H4 (cell line): ENCODE results near the gene PDZD2. TPM values are rescaled to one million over a fixed set of nuclear protein-coding genes. Genes with fewer than 3 reads are reported as not detected.

Experiments used
- DNase-seq: peaks from one replicate; pipeline ENCODE4 v3.0.0-alpha.2; 2015; ENCODE audit warnings: low spot score
- total RNA-seq: library from RNA; depleted of rRNA; stranded (reverse); fragments of >200 nt; shearing (Covaris generic); gene quantifications from 2 replicates; pipeline ENCODE4 v1.2.3, GENCODE V29; 2014; rRNA removed

Gene PDZD2
- total RNA-seq, 1 experiment from 2014 or later: 1.2 TPM

- DNase-seq: no peak
Observed at GRCh38 chr5:32138839-32139493, 500.0 kb downstream of the PDZD2 start.

DNA sequence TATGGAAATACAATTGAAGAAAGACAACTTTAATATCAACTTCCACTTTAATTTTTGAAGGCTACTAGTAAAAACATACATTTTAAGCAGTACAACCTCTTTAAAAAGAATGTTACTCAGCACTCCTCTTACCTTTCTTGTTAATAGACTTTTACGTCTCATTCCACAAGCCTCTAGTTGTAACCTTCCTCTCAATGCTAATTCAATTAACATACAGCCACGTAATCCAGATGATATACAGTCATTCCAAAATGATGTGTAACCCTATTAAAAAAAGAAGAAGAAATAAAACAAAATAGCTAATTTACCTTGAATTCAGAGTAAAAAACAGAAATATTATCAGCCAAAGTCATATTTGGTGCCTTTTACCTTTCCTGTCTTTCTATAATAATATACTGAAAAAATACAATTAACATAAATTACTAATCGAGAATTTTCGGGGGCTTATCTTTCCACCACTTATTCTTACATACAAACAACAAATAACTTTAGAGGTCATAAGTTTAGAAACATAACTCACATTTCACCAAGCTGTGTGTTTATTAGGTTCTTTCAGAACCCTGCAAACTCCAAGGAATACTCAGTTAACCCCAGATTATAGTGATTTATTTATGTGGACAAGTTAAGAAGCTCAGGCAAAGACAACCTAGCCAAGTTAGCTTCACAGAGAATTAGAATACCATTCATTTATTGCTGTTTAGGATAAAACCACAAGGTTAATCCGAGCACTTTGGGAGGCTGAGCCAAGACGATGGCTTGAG, 504.9 kb downstream of the PDZD2 start:
- DNase-seq: no peak

DNA sequence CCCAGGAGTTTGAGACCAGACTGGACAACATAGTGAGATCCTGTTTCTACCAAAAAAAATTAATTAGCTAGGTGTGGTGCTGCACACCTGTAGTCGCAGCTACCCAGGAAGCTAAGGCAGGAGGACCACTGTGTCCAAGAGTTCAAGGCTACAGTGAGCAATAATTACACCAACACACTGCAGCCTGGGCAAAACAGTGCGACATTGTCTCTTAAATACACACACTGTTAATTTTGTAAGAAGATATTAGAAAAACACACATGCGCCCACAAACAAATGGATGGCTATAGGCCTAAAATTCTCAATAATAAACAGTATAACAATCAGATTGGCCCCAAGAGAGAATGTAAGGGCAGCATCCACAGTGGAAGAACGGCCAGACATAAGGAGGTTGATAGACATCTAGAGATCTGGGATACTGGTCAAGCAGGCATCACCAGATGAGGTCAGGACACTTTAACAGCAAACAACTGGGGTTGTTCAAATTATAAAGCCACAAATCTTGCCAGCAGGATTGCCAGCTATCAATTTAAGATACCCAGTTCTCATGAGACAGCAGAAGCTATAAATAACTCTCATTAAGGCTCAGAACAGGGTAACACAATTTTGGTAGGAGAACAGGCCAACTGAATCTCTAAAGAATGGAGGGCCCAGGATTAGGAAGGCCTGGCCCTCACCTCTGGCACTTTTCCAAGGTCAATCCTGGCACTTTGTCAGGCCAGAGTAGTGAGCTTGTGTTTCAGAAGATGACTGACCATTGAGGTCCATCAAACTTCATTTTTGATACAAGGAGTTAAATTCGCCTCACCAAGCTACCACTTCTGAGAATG, 505.7 kb downstream of the PDZD2 start:
- DNase-seq: no peak

GRCh38 chr5:32145378-32145777, 506.4 kb downstream of the PDZD2 start:
- no peak for DNase-seq

DNA sequence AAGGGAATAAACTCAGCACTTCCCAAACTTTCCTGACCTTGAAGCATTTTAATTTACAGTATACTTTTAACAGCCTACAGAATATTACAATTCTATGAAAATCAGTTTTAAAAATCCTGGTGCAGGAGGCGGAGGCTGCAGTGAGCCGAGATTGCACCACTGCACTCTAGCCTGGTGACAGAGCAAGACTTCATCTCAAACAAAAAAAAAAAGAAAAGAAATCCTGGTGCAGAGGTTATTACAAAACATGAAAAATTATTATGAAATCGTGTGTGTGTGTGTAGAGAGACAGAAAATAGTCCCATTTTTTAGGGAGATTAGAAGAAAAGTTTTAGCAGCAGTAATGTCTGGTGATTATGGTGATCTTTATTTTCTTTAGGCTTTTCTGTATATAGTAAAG, 508.3 kb downstream of the PDZD2 start:
- no peak for DNase-seq

- no peak for DNase-seq
Observed at GRCh38 chr5:32147959-32148358, 509.0 kb downstream of the PDZD2 start.

DNA sequence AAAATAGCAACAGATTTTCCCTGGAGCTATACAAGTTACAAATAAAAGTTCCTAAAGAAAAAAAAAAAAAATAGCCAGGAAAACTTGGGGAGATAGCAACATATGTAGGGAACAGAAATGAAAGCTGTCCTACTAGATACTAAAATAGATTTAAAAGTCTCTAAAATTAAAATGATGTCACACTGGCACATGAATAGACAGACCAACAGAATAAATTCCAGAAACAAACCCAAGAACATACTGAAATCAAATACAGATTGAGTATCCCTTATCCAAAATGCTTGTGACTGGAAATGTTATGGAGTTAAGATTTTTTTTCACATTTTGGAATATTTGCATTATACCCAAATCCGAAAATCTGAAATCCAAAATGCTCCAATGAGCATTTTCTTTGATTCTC, 511.4 kb downstream of the PDZD2 start:
- DNase-seq: no peak

GRCh38 chr5:32151198-32151597, 512.3 kb downstream of the PDZD2 start:
- DNase-seq: no peak

DNA sequence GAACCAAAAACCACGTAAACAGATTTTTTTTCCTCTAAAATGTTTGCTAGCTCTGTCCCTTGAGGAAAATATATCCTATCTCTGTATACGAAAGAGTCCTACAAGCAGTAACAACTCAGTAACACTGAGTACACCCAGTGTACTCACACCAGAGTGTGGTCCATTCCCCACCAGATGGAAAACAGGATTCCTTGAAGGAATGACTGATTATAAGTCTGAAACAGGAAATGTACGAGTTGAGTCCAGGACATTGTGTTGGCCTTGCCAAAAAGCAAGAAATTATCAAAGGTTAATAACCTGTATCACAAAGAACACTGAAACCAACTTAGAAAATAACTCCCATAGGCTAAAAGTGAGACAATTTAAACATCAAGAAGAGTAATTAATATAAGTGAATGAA, 514.8 kb downstream of the PDZD2 start:
- no peak for DNase-seq

- no peak for DNase-seq
Observed at GRCh38 chr5:32155211-32155610, 516.3 kb downstream of the PDZD2 start.

GRCh38 chr5:32156635-32157034, 517.7 kb downstream of the PDZD2 start:
- DNase-seq: no peak

DNA sequence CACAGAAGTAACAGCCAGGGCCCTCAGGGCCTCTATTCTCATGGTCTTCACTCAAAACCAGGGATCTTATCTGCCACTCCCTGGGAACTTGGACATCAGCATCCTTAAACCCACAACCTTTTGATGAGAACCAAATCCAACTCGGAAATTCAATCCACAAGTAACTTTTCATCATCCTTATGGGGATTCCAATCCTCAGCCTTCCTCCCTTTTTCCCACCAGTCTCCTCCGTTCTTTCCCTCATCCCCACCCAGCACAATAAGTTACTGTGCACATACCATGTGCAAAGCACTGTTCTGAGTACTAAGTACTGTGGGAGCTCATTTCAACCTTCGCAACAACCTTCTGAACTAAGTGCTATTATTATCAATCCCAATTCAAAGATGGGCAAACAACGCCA, 518.1 kb downstream of the PDZD2 start:
- DNase-seq: no peak

DNA sequence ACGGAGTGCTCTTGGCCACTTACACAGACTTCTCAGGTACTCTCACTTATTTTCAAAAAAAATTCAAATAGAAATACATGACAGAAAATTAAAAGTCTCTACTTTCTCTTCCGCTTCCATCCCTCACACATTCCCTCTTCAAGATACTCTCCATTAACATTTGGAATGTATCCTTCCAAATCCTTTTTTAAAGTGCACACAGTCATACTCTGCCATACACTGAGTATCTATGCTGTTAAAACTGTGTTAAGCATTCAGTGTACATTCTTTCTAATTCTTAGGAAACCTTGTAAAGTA, 519.7 kb downstream of the PDZD2 start:
- no peak for DNase-seq

DNA sequence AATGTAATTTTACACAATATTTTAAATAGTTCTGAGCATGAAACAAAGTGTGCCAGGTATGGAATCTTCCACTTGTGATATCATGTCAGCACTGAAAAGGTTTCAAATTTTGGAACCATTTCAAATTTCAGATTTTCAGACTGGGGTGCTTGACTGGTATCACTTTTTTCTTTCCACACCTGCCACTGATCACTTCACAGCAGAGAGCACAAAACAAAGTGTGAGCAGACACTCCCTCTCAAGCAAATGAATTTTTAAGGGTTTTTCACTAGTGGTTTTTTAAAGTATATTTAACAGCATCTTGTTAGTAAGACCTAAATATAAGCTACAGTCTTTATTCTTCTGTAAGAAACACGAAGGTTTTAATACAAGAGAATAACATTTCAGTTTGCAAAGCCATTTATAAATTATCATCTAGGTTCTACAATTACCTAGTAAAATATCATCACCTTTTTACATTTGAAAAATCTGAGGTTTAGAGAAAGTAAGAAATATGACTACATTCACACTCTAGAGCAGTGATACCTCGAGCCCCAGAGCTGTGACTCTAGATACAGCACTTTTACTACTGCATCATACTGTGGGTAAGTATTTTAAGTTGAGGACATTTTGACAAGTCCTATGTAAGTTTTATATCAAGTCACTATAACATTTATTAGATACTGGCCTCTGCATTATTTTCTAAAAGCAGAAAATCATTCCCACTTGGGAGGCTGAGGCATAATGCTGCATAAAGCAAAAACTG, 520.6 kb downstream of the PDZD2 start:
- DNase-seq: no peak

GRCh38 chr5:32160228-32160627, 521.3 kb downstream of the PDZD2 start:
- DNase-seq: no peak

Other genes with a start within 250 kb of the PDZD2 start
- gene DROSHA, start 107.0 kb upstream of the PDZD2 start, total RNA-seq: 42.1 and 42.5 TPM in 2 replicates
- gene C5orf22, start 106.8 kb upstream of the PDZD2 start, total RNA-seq: 29.0 and 33.8 TPM in 2 replicates